Osteocyte (in vitro differentiated cells): ENCODE measurements around the gene SLC7A7. TPM values are rescaled to one million over a fixed set of nuclear protein-coding genes. Genes with fewer than 3 reads are reported as not detected.

ENCODE experiments used
- DNase-seq: peaks from one replicate; pipeline ENCODE4 v3.0.0; 2021; ENCODE audit warnings: mixed read lengths; ENCODE audit not compliant: unreplicated experiment; ENCODE audit errors: extremely low spot score
- H3K27ac Mint-ChIP-seq: one replicate; pipeline ENCODE4 v1.8.0; 2021; ENCODE audit warnings: mild to moderate bottlenecking, mixed read lengths; ENCODE audit not compliant: unreplicated experiment
- H3K27me3 Mint-ChIP-seq: one replicate; pipeline ENCODE4 v1.8.0; 2021; ENCODE audit warnings: mixed read lengths; ENCODE audit not compliant: unreplicated experiment
- H3K36me3 Mint-ChIP-seq: one replicate; pipeline ENCODE4 v1.8.0; 2021; ENCODE audit warnings: mixed read lengths; ENCODE audit not compliant: unreplicated experiment
- H3K4me1 Mint-ChIP-seq: one replicate; pipeline ENCODE4 v1.8.0; 2021; ENCODE audit warnings: mixed read lengths; ENCODE audit not compliant: unreplicated experiment
- H3K4me3 Mint-ChIP-seq: one replicate; pipeline ENCODE4 v1.8.0; 2021; ENCODE audit warnings: mild to moderate bottlenecking, moderate library complexity, mixed read lengths; ENCODE audit not compliant: unreplicated experiment
- H3K9me3 Mint-ChIP-seq: one replicate; pipeline ENCODE4 v1.8.0; 2021; ENCODE audit warnings: mixed read lengths; ENCODE audit not compliant: unreplicated experiment
- CTCF ChIP-seq: fragments of 200-600 bp; sonication (generic); IDR thresholded peaks from 2 replicates; pipeline ENCODE4 v1.5.0; 2021; ENCODE audit warnings: antibody characterized with exemption, mild to moderate bottlenecking, moderate library complexity
- total RNA-seq: library from RNA; stranded (reverse); gene quantifications from 2 replicates; pipeline ENCODE4 v1.2.1, GENCODE V29; 2021

SLC7A7 gene
- total RNA-seq, 1 donor from 2014 or later: 1.6 TPM

GRCh38 chr14:22843123-22843925 lies 28.1 kb upstream of the SLC7A7 start:
- Mint-ChIP-seq H3K36me3 (peaks cover 53% of the 10 kb centered on the region), H3K4me1 (peaks cover 60% of the 10 kb centered on the region), H3K9me3 (no peaks in the 10 kb centered on the region), H3K4me3 (no peak overlapping the region), H3K27ac (no peak overlapping the region), H3K27me3 (no peaks in the 10 kb centered on the region)
- no peak for DNase-seq
- no peak for TF ChIP-seq CTCF

- H3K4me3 Mint-ChIP-seq: no peak overlapping the region
- no peak for TF ChIP-seq CTCF
- no peaks in the 10 kb centered on the region for H3K9me3 Mint-ChIP-seq
- H3K27ac Mint-ChIP-seq: no peak overlapping the region
- no peaks in the 10 kb centered on the region for H3K27me3 Mint-ChIP-seq
- DNase-seq: no peak
- H3K4me1 Mint-ChIP-seq: peaks cover 55% of the 10 kb centered on the region
- peaks cover 53% of the 10 kb centered on the region for H3K36me3 Mint-ChIP-seq
Measured at GRCh38 chr14:22842211-22843122, 27.2 kb upstream of the SLC7A7 start.

- Mint-ChIP-seq H3K9me3 (no peaks in the 10 kb centered on the region), H3K36me3 (peaks cover 54% of the 10 kb centered on the region), H3K27me3 (no peaks in the 10 kb centered on the region), H3K27ac (no peak overlapping the region), H3K4me3 (no peak overlapping the region), H3K4me1 (peaks cover 50% of the 10 kb centered on the region)
- TF ChIP-seq CTCF: no peak
- no peak for DNase-seq
Measured at GRCh38 chr14:22841769-22842168, 26.5 kb upstream of the SLC7A7 start.

GRCh38 chr14:22841311-22841710 lies 26.1 kb upstream of the SLC7A7 start:
- Mint-ChIP-seq H3K4me3 (no peak overlapping the region), H3K9me3 (no peaks in the 10 kb centered on the region), H3K27me3 (no peaks in the 10 kb centered on the region), H3K27ac (no peak overlapping the region), H3K4me1 (peaks cover 47% of the 10 kb centered on the region), H3K36me3 (peaks cover 51% of the 10 kb centered on the region)
- DNase-seq: no peak
- no peak for TF ChIP-seq CTCF
